IMR-90 (cell line): Measurements from ENCODE around the gene ZNF221. TPM values are rescaled to one million over a fixed set of nuclear protein-coding genes. Genes with fewer than 3 reads are reported as not detected.

Source experiments
- ATAC-seq: fragments of 200-7000 bp; cut with Tn5 transposase; 2 replicates; pipeline ENCODE4 v1.9.1; 2020; ENCODE audit warnings: low read depth, mild to moderate bottlenecking, moderate library complexity
- BruUV-seq: library from RNA; stranded (reverse); fragments of 400-500 nt; replicated peaks from 2 replicates; lab custom pipeline; 2021; lab: Mats Ljungman, UMichigan
- CTCF ChIA-PET: fragments of 300-600 bp; formaldehyde crosslinking; extraction: SDS; loops from one replicate; lab custom pipeline; 2021; ENCODE audit warnings: antibody characterized with exemption; lab: Yijun Ruan, JAX
- POLR2A ChIA-PET: fragments of 300-600 bp; sonication (Branson Sonifier 250); formaldehyde crosslinking; loops from one replicate; lab custom pipeline; 2022; ENCODE audit warnings: antibody characterized with exemption; ENCODE audit not compliant: unreplicated experiment; lab: Charles Lee
- DNase-seq: peaks from one replicate; pipeline ENCODE4 v3.0.0; 2013
- H2AFZ ChIP-seq: replicated peaks from 2 replicates; pipeline ENCODE3; 2013; ENCODE audit warnings: low read length, mild to moderate bottlenecking; ENCODE audit not compliant: poor library complexity
- H2AK5ac ChIP-seq: 2 replicates; pipeline ENCODE4 v1.6.1; 2013; ENCODE audit warnings: low read depth, low read length, inconsistent platforms
- H2AK9ac ChIP-seq: replicated peaks from 2 replicates; pipeline ENCODE3; 2013; ENCODE audit warnings: mild to moderate bottlenecking, low read depth, low read length, moderate library complexity; ENCODE audit not compliant: poor library complexity
- H2BK120ac ChIP-seq: 2 replicates; pipeline ENCODE4 v1.6.1; 2013; ENCODE audit warnings: low read depth, low read length, inconsistent platforms
- H2BK15ac ChIP-seq: 3 replicates; pipeline ENCODE4 v1.6.1; 2013; ENCODE audit warnings: low read depth, low read length, inconsistent platforms
- H2BK20ac ChIP-seq: 2 replicates; pipeline ENCODE4 v1.6.1; 2013; ENCODE audit warnings: low read depth, mild to moderate bottlenecking, inconsistent platforms, low read length, moderate library complexity
- H2BK5ac ChIP-seq: 2 replicates; pipeline ENCODE4 v1.6.1; 2013; ENCODE audit warnings: mild to moderate bottlenecking, low read depth, low read length, inconsistent platforms; ENCODE audit not compliant: poor library complexity, severe bottlenecking
- H3K14ac ChIP-seq: replicated peaks from 2 replicates; pipeline ENCODE4 v1.6.1; 2013; ENCODE audit warnings: low read depth, low read length, inconsistent platforms
- H3K18ac ChIP-seq: 2 replicates; pipeline ENCODE4 v1.6.1; 2013; ENCODE audit warnings: low read depth, low read length, control low read depth
- H3K23ac ChIP-seq: 2 replicates; pipeline ENCODE4 v1.6.1; 2013; ENCODE audit warnings: low read depth, low read length, inconsistent platforms
- H3K27ac ChIP-seq: 2 replicates; pipeline ENCODE4 v1.5.1; 2013; ENCODE audit warnings: mild to moderate bottlenecking, control low read depth, low read length; ENCODE audit not compliant: insufficient read depth
- H3K27me3 ChIP-seq: 2 replicates; pipeline ENCODE4 v1.6.1; 2013; ENCODE audit warnings: low read length; ENCODE audit not compliant: control insufficient read depth, insufficient read depth
- H3K36me3 ChIP-seq: 2 replicates; pipeline ENCODE4 v1.6.1; 2013; ENCODE audit warnings: low read length, mixed read lengths; ENCODE audit not compliant: control insufficient read depth, insufficient read depth
- H3K4ac ChIP-seq: 2 replicates; pipeline ENCODE4 v1.6.1; 2013; ENCODE audit warnings: low read depth, low read length, inconsistent platforms
- H3K4me1 ChIP-seq: 2 replicates; pipeline ENCODE4 v1.6.1; 2013; ENCODE audit warnings: low read length, mixed read lengths; ENCODE audit not compliant: control insufficient read depth, insufficient read depth
- H3K4me2 ChIP-seq: 2 replicates; pipeline ENCODE4 v1.6.1; 2013; ENCODE audit warnings: low read depth, mild to moderate bottlenecking, control low read depth, low read length, moderate library complexity
- H3K4me3 ChIP-seq: 2 replicates; pipeline ENCODE4 v1.5.1; 2013; ENCODE audit warnings: low read depth, mild to moderate bottlenecking, control low read depth, low read length, moderate library complexity; ENCODE audit not compliant: insufficient read depth
- H3K56ac ChIP-seq: 2 replicates; pipeline ENCODE4 v1.6.1; 2013; ENCODE audit warnings: low read length, inconsistent platforms; ENCODE audit not compliant: insufficient read depth; ENCODE audit errors: extremely low read depth
- H3K79me1 ChIP-seq, 2 experiments: 2 replicates each; pipeline ENCODE4 v1.6.1; 2013; ENCODE audit warnings: low read length in 2 of 2, inconsistent platforms in 1 of 2, low read depth in 1 of 2
- H3K9ac ChIP-seq: 2 replicates; pipeline ENCODE4 v1.6.1; 2013; ENCODE audit warnings: low read depth, low read length, control low read depth
- H3K9me1 ChIP-seq: 2 replicates; pipeline ENCODE4 v1.6.1; 2013; ENCODE audit warnings: low read length, inconsistent platforms; ENCODE audit not compliant: insufficient read depth
- H3K9me3 ChIP-seq: 2 replicates; pipeline ENCODE4 v1.6.1; 2013; ENCODE audit warnings: low read length; ENCODE audit not compliant: control insufficient read depth, insufficient read depth
- H4K20me1 ChIP-seq: 2 replicates; pipeline ENCODE4 v1.6.1; 2013; ENCODE audit warnings: low read length, inconsistent platforms; ENCODE audit not compliant: insufficient read depth
- H4K5ac ChIP-seq: 2 replicates; pipeline ENCODE4 v1.6.1; 2013; ENCODE audit warnings: mild to moderate bottlenecking, low read depth, low read length, control low read depth
- H4K8ac ChIP-seq, 2 experiments: 2 replicates each; pipeline ENCODE4 v1.6.1; 2013; ENCODE audit warnings: low read depth in 2 of 2, low read length in 2 of 2, control low read depth in 1 of 2, inconsistent platforms in 1 of 2
- H4K91ac ChIP-seq: 2 replicates; pipeline ENCODE4 v1.6.1; 2013; ENCODE audit warnings: low read depth, low read length, inconsistent platforms; ENCODE audit not compliant: insufficient read depth
- CEBPB ChIP-seq: IDR thresholded peaks from 2 replicates; pipeline ENCODE4 v1.6.1; 2012; ENCODE audit warnings: low read depth, low read length, improper control_type of control experiment
- NFE2L2 ChIP-seq: fragments of 150-350 bp; IDR thresholded peaks from 2 replicates; pipeline ENCODE4 v1.6.1; 2016; ENCODE audit warnings: low read depth, mild to moderate bottlenecking, low read length
- WGBS, 2 experiments: methylation state at CpG; one replicate each; pipeline versions ENCODE4 v1.1.5 to v1.1.7; 2013; ENCODE audit warnings: missing lambda C conversion rate in 2 of 2; ENCODE audit not compliant: insufficient read length in 1 of 2; ENCODE audit errors: extremely low coverage in 2 of 2; 5-methylcytosine and 5-hydroxymethylcytosine counted together
- dilution Hi-C: fragments of 300-500 bp; cut with HindIII; formaldehyde crosslinking; loops from one replicate; pipeline ENCODE4 v1.14.3; 2018; ENCODE audit warnings: low sequenced_read_pairs; ENCODE audit not compliant: unreplicated experiment
- in situ Hi-C: fragments of 300-500 bp; cut with MboI; formaldehyde crosslinking; loops from 3 replicates; pipeline ENCODE4 v1.14.3; 2019; ENCODE audit warnings: low sequenced_read_pairs, inconsistent platforms, mixed read lengths
- intact Hi-C: fragments of 100-400 bp; cut with micrococcal nuclease; formaldehyde crosslinking; loops from 2 replicates; pipeline ENCODE4 v1.10.0; 2022
- polyA plus RNA-seq, 3 experiments: library from polyadenylated mRNA; depleted of rRNA; stranded (reverse); fragments of >200 nt; gene quantifications; 2 replicates each; pipeline ENCODE4 v1.2.3, GENCODE V29; 2012; ENCODE audit warnings: low replicate concordance in 1 of 3
- total RNA-seq: library from RNA; depleted of rRNA; stranded (reverse); fragments of >200 nt; gene quantifications from 2 replicates; pipeline ENCODE4 v1.2.3, GENCODE V29; 2012

The ZNF221 gene
- total and polyA plus RNA-seq, 2 of the 4 experiments (the other 2 are of a cell fraction) = 1.0 to 10.6 TPM

- Histone ChIP-seq H2BK5ac (no peak overlapping the region), H2AK5ac (no peak overlapping the region), H3K9ac (no peak overlapping the region), H3K18ac (no peak overlapping the region), H2AFZ (no peak overlapping the region), H2AK9ac (no peak overlapping the region), H3K4me2 (no peak overlapping the region), H3K27me3 (no peaks in the 10 kb centered on the region), H4K91ac (no peak overlapping the region), H3K9me3 (peaks cover 18% of the 10 kb centered on the region), H3K4ac (no peak overlapping the region), H4K8ac (no peak overlapping the region), H3K4me3 (no peak overlapping the region), H3K9me1 (no peaks in the 10 kb centered on the region), H3K79me1 (no peaks in the 10 kb centered on the region; a peak in 1 of 4 replicates), H2BK120ac (no peak overlapping the region), H3K14ac (no peak overlapping the region), H3K23ac (no peak overlapping the region), H2BK20ac (no peak overlapping the region), H4K5ac (no peak overlapping the region), H2BK15ac (no peak overlapping the region), H4K20me1 (no peaks in the 10 kb centered on the region), H3K27ac (no peak overlapping the region), H3K4me1 (no peaks in the 10 kb centered on the region), H3K56ac (no peak overlapping the region), H3K36me3 (no peaks in the 10 kb centered on the region)
- ATAC-seq = no peak
- intact Hi-C loops (no loop called here), in situ Hi-C loops (no loop called here), dilution Hi-C loops (no loop called here)
- POLR2A ChIA-PET = no interaction called here
- no CpG with 5 or more reads among the region's 1 CpG for whole genome bisulfite sequencing, 2 experiments
- CTCF ChIA-PET = no interaction called here
- TF ChIP-seq CEBPB (peak; percentile 10; the same call in 1 of the 2 replicates), NFE2L2 (no peak)
- BruUV-seq = no TSS peak
- DNase-seq = no peak
Observed at GRCh38 chr19:43976732-43977131, 25.7 kb downstream of the ZNF221 start.
